ENCODE measurements around the gene ZNF804B.

ZNF804B gene

DNA sequence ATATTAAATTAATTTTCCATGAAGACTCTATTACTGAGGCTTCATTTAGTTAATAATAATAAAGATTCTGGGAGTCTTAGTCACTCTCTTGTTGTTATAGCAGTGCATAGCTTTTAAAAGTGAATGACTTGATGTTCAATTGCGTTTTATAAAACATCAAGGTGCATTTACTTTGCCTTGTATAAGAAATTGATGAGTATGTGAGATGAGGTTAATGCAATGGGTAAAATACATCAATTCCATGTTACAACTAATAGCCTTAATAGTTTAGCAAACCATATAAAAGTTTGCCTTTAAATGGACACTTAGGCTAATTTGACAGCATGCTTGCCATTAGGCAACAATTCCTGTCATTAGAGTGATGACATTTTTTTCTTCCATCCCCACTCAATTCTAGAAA lies 209.7 kb downstream of the ZNF804B start:
- no peak for DNase-seq (ENCODE audit: low spot score)

DNA sequence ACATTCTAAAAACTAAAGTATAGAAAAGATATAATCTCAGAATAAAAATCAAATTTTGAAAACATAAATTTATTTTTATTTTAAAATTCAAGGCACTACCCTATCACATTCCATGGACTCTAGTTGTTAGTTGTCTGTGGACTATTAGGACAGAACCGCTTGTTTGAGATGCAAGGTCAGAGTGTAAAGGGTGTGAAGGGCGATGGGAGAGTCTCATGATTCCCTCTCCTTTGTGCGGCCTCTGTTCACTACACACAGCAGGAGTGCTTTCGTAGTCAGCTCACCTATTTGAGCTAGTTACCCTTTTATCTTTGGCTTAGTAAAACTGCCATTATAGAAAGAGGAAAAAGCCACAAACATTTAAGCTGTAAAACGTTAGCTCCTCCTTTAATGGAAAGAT lies 225.8 kb downstream of the ZNF804B start:
- DNase-seq (ENCODE audit: low spot score), result no peak

DNA sequence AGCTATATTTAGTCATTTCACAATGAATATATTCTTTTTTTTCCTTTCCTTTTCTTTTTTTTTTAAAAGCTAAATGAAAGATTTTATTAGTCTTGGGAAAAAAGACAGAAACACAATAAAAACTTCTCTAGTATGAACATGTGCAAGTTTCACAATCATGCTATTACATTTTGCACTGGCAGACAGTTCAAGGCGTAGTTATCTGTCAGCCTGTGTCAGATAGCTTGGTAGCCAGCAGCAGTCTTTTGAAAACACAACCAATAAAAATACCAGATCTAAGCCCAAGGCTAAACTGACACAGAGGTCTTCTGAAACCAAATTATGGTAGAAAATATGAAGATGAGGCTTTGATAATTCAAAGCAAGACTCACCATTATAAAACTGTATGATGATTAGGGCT lies 241.8 kb downstream of the ZNF804B start:
- DNase-seq (ENCODE audit: low spot score), result no peak

- DNase-seq (ENCODE audit: low spot score), result no peak
Measured at GRCh38 chr7:89002981-89003956, 243.8 kb downstream of the ZNF804B start.

DNA sequence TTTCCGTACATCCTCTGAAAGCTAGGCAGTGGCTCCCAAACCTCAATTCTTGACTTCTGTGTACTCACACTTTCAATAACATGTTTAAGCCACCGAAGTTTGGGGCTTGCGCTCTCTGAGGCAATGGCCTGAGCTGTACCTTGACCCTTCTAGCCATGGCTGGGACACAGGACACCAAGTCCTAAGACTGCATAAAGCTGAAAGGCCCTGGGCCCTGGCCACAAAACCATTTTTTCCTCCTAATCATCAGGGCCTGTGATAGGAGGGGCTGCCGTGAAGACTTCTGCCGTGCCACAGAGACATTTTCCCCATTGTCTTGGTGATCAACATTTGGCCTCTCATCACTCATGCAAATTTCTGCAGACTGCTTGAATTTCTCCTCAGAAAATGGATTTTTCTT lies 252.5 kb downstream of the ZNF804B start:
- no peak for DNase-seq (ENCODE audit: low spot score)

- DNase-seq (ENCODE audit: low spot score), result no peak
Measured at GRCh38 chr7:89017695-89018094, 258.2 kb downstream of the ZNF804B start.

GRCh38 chr7:89021741-89022140 lies 262.2 kb downstream of the ZNF804B start:
- no peak for DNase-seq (ENCODE audit: low spot score)

GRCh38 chr7:89023206-89023605 lies 263.7 kb downstream of the ZNF804B start:
- DNase-seq (ENCODE audit: low spot score), result no peak

GRCh38 chr7:89023877-89024276 lies 264.4 kb downstream of the ZNF804B start:
- no peak for DNase-seq (ENCODE audit: low spot score)

DNA sequence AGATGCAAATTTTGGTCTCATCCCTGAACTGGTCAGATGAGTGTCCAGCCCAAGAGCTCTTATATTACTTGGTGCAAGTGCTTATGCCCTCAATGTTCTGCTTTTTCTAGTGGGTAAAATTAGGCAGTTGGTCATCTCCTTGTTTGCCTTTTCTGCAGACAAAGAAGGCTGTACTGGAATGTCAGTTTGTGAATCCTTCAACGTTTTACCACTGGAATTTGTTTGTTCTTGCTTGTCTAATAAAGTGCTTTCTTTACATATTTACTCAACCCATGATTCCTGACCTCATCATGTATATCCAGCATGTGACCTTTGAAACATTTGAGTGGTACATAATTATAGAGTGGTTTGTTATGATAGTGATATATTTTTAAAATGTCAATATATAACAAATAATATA lies 268.3 kb downstream of the ZNF804B start:
- no peak for DNase-seq (ENCODE audit: low spot score)

DNA sequence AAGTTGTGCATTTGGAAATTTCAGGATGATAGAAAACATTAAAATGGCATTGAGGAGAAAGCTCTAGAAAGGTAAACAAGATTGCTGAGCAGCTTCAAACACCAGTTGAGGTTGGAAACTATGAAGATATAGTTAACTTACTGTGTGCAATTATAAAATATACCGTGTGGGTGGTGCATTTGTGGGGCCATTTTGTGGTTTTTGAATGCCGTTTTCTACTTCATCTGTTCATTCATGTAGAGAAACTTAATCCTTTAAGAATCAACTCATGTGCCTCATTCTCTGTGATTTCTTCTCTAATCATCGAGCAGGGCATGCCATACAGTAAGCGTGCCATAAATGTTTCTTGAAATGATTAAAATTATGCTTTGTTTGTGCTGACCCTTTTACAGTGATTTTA lies 268.8 kb downstream of the ZNF804B start:
- DNase-seq (ENCODE audit: low spot score), result no peak

DNA sequence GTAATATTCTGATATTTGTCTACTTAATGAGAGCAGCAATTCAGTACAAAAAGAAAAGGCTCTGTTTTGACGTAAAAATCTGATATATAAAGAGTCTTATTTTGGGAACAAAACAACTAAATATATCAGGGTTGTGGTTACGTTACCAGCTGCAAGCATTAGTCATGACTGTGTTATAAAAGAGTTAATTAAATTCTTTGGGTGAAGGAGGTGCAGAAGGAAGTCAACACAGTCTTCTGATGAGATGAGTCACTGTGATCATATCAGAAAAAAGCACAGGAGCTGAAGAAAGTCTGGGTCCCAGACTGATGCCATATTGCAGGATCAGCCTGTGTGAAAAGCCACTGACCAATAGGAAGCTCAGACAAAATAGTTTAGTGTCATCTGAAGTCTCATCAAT lies 270.4 kb downstream of the ZNF804B start:
- DNase-seq (ENCODE audit: low spot score), result no peak

- DNase-seq (ENCODE audit: low spot score), result no peak
Measured at GRCh38 chr7:89041240-89041639, 281.7 kb downstream of the ZNF804B start.

- DNase-seq (ENCODE audit: low spot score), result no peak
Measured at GRCh38 chr7:89042940-89043339, 283.4 kb downstream of the ZNF804B start.

GRCh38 chr7:89049043-89049442 lies 289.5 kb downstream of the ZNF804B start:
- no peak for DNase-seq (ENCODE audit: low spot score)

DNA sequence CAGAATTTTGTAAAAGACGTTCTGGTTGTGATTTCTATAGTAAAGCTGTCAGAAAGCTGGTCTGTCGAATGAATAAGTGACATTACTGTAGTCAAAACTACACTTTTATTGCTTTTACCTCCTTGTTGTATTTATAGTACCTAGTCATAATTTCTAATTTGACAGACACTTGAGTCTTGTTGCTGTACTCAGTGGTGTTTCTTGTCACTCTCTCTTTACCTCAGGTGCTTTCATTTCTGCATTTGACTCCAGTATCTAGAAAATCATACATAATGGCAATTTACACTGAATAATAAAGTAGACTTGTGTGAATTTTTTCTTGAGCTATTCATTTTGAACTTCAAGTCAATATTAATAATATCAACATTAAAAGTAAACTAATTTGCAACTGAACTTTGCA lies 293.6 kb downstream of the ZNF804B start:
- no peak for DNase-seq (ENCODE audit: low spot score)

- no peak for DNase-seq (ENCODE audit: low spot score)
Measured at GRCh38 chr7:89054361-89054760, 294.9 kb downstream of the ZNF804B start.

DNA sequence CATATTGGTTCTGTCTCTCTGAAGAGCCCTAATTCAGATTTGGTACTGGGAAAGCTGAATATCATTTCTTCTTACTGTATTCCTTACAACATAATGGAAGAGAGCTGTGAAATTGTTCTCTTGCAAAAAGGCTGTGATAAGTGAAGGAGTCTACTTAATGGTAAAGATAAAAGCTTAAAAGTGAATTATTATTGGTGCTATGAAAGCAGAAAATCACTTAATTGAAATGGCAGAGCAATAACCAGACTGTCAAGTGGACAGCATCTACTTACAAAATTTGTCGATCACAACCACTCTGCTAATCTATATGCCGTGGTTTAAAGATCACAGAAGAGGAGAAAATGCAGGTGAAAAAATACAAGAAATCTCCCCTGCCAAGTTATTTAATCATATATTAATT lies 300.7 kb downstream of the ZNF804B start:
- no peak for DNase-seq (ENCODE audit: low spot score)

DNA sequence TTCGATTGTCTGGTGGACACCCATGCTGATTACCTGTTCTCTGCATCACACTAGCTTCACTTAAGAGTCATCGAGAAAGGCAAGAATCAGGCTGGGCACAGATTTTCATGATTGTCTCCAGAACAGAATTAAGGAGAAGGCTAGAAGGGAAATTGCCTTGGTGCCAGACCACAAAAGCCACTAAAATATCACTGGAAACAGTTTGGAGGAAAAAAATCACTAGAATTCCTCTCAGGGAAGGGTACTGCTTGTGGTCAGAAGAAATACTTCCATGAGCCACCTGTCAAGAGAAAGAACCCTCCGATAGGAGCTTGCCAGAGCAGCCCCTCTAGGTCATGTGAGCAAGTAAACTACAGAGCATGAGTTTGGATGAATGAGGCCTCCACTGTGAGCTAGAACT lies 305.3 kb downstream of the ZNF804B start:
- no peak for DNase-seq (ENCODE audit: low spot score)

DNA sequence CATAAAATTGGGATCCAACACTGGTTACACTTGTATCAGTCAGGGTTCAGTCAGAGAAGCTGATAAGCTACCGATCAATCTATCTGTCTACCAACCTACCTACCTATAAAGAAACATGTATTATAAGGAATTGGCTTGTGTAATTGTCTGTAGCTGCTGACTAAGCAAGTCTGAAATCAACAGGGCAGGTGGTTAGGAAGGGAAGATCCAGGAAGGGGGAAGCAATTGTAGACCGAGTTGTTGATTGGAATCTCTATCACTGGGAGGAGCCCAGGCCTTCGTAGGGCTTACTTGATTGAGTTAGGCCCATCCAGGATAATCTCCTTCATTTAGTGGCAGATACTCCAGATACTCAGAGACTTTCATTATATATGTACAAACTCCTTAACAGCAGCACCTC lies 307.5 kb downstream of the ZNF804B start:
- DNase-seq (ENCODE audit: low spot score), result no peak

DNA sequence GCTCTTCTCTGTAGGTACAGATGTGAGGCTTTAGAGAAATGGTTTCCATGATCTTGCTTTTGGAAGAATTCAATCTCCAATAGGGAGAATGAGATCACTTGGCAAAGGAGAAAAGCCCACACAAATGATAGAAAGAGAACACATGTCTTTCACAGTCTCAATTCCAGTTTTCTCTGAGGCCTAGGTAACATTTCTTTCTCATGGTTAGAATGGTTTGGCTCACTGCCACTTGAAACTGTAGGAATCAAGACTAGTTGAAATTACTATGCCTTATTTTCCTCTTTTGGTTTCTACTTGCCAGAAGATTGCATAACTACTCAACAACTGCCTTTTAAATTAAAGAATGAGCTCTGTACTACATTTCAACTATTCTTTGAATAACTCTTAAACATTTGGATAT lies 312.6 kb downstream of the ZNF804B start:
- DNase-seq (ENCODE audit: low spot score), result no peak

DNA sequence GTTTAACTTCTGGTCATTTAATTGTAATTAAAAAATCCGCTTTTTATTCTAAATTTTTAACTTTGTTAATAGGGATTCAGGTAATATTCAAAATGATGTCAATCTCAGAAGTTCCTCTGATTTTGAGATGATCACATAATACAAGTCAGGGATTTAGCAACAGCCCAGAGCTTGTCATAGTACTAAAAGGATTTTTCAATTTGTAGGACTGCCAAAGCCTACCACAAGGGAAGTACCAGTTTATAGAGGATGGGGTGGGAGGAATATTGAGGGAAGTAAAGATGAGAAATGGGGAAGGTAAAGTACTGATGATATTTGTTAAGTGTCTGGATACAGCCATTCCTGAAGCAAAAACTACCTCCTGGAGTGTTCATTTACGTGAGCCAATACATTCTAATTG lies 314.3 kb downstream of the ZNF804B start:
- no peak for DNase-seq (ENCODE audit: low spot score)

DNA sequence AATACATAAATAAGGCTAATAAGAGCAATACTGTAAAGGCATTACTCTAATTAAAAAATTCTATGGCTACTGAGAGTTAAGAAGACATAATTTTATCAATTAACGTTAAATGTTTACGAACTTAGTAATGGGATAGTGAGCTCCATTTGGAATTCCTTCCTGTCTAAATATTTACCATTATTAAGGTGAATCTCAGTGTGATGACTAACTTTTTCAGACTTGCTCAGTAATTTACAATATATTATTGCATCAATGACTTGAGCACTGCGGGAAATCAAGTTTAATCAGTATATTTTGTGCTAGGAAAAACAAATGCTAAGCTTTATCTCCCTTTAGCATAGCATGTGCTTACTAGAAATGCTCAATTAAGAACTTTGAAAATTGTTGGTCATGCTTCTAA lies 318.5 kb downstream of the ZNF804B start:
- no peak for DNase-seq (ENCODE audit: low spot score)

DNA sequence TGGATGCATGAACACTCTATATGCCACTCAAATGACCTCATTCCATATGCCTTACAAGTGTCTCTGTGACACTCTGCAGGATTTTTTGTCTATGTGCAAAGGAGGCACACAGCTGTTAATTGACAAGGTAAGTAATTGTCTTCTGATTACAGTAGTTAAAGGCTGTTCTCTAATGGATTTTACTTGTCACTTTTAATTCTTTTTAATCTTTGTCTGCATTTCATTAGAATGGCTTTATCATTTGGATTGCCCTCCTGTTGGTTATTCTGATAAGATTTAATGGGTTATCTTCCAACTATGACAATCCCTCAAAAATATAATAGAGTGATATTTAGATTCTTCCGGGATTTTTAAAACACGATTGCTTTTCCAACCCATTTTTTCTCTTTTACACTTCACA lies 326.1 kb downstream of the ZNF804B start:
- no peak for DNase-seq (ENCODE audit: low spot score)

Data from hepatic stellate cell (primary cell).